NCI-H2171 (cell line): Measurements from ENCODE around the gene PHF20.
"Not testable (repeated sequence)": the region's sequence is repeated elsewhere in the genome, so short reads cannot be mapped to it uniquely, and the experiment has no call there.

Experiments
- DNase-seq: peaks from one replicate; lab custom pipeline; 2025; lab: John Stamatoyannopoulos, UW

Gene PHF20

GRCh38 chr20:35886537-35886936 is 114.7 kb downstream of the PHF20 start:
- DNase-seq, result peak; percentile 86

DNA sequence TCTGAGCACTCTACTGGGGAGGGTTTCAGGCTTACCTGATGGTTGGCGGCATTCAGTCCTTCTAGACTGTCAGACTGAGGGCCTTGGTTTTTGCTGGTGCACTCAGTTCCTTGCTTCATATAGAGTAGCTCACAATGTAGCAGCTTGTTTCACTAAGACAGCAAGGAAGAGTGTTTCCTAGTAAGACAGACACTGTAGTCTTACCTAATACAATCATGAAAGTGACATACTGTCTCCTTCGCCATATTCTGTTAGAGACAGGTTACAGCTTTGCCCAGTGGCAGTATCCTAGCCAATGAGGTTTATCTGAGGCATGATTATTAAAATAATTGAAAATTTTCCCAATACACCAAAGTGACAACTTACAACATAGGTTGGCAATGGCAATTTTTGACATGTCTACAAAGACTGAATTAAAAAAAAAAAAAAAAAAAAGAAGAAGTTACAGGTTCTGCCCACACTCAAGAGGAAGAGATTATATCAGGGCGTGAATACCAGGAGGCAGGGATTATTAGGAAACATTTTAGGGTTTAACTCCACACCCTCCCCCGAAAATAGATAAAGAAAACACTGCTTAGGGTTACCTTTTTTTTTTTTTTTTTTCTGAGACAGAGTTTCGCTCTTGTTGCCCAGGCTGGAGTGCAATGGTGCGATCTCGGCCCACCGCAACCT is 115.7 kb downstream of the PHF20 start:
- no peak for DNase-seq

DNA sequence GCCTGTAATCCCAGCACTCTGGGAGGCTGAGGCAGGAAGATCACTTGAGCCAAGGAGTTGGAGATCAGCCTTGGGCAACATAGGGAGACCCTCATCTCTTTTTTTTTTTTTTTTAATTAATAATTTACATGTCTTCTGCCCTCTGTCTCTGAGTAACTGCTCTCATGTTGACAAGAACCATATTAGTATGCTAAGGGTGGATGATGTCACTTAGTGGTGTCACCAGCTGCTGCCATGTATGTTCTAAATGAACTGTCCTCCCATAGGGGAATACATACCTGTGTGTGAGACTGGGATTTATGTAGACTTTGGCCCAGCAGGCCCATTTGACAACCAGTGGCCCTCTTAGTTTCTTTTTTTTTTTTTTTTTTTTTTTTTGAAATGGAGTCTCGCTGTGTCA is 116.8 kb downstream of the PHF20 start:
- no peak for DNase-seq

- DNase-seq, result no peak
These were observed 119.6 kb downstream of the PHF20 start for GRCh38 chr20:35891375-35891774.

DNA sequence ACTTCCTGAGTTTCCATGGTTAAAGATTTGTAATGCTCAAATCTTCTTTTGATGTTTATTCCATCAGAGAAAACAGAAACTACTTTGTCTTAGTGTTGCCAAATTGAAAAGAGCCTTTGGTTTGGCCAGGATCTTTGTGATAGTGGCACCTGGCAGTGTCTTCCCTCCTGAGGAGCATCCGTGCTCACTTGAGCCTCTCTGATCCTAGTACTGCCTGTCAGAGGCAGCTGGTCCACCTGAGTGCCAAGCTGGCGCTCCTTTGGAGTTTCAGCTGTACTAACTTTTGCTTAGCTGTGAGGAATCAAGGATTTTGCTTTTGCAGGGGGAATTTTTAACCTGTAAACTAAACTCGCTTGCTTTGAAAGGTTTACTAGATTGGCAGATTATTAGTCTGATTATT is 121.1 kb downstream of the PHF20 start:
- no peak for DNase-seq

DNA sequence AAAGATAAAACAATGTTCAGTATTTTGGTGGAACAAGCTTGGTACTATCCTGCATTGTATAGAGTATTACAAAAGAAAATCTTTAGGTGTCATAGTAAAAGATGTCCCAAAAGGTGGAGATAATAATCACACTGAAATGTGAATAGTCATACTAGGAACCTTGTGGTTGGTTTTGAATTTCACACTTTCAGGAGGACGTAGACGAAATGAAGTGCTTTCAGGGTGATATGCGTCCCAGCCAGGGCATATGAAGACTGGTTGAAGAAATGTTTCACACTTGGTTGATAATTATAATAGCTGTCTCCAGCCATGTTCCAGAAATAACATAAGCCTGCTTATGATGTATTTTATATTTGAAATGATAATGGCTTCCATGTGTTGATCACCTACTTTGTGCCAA is 122.1 kb downstream of the PHF20 start:
- no peak for DNase-seq

DNA sequence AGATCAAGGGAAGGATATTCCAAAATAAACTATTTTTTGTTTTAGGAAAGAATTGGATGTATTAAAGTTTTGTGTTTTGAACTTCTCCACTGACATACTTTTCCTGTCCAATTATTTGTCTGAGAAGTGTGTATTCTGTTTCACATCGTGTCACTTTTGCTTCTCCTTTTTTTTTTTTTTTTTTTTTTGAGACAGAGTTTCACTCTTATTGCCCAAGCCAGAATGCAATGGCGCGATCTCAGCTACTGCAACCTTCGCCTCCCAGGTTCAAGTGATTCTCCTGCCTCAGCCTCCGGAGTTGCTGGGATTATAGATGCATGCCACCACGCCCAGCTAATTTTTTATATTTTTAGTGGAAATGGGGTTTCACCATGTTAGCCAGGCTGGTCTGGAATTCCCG is 123.7 kb downstream of the PHF20 start:
- not testable (repeated sequence) for DNase-seq

DNA sequence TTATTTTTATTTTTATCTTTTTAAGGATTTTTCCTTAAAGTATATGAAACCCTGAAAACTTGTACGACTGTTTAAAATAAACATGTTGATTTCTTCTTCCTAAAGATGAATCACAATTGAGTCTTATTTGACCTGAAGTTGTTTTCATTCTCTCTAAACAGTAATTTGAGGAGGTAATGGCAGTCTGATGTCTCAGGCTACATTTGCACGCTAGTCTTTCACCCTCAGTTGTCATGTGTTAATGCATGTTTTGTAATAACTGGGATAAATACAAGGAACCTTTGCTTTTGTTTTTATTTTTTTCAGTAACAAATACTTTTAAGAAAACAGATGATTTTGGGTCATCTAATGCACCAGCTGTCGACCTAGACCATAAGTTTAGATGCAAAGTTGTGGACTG is 127.2 kb downstream of the PHF20 start:
- DNase-seq, result no peak

- not testable (repeated sequence) for DNase-seq
These were observed 129.4 kb downstream of the PHF20 start for GRCh38 chr20:35901230-35901629.

DNA sequence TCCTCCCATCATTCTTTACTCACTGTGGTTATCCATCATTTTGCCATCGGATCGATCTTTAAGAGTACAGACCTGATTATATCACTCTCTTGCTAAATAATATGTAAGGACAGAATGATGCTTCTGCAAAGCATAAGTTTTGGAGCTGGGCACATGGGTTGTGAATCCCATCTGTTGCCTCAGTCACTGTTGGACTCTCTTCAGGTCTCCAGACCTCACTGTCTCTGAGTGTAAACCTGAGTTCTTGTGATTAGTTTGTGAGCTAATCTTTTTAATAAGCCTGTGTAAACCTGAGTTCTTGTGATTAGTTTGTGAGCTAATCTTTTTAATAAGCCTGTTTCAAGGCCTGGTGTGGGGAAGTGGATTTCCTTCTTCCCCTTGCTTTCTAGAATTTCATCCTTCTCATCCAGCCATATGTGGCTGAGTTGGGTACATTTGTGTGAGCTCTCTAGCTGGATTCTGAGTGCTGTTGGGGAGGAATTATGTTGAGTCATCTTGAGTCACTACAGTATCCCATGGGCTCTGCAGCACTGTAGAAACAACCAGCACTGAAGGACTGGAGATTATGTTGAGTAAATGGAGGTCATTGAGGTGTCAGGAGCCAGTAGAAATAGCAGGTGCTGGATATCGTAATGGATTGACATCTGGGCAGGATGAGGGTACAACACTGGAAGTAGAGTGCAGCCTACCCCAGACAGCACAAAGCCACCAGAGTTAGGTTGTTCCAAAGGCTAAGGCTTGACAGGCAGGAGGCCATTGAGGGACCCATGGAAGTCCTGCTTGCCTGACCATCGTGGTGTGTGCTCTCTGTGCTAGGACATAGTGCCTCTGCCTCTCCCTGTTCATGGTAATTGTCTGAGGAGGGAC is 130.1 kb downstream of the PHF20 start:
- no peak for DNase-seq

- no peak for DNase-seq
These were observed 130.7 kb downstream of the PHF20 start for GRCh38 chr20:35902545-35902941.

DNA sequence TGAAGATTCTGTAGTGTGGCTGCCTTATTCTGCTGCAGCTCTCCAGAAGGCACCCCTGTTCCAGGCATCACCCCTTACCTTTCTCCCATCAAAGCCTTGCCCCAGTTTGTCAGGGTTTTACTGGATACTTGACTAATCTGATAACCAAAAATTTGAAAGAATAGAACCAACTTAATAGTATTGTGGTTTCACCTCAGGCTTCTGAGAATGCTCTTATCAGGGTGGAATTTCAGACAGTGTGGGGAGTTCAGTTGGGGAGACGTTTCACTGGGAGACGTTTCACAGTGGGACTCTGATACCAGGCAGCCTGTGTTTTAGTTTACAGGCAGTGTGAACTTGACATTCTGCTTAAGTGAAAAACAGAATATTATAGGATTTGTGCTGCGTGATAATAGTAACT is 132.0 kb downstream of the PHF20 start:
- DNase-seq, result no peak

GRCh38 chr20:35904982-35905663 is 133.3 kb downstream of the PHF20 start:
- no peak for DNase-seq

DNA sequence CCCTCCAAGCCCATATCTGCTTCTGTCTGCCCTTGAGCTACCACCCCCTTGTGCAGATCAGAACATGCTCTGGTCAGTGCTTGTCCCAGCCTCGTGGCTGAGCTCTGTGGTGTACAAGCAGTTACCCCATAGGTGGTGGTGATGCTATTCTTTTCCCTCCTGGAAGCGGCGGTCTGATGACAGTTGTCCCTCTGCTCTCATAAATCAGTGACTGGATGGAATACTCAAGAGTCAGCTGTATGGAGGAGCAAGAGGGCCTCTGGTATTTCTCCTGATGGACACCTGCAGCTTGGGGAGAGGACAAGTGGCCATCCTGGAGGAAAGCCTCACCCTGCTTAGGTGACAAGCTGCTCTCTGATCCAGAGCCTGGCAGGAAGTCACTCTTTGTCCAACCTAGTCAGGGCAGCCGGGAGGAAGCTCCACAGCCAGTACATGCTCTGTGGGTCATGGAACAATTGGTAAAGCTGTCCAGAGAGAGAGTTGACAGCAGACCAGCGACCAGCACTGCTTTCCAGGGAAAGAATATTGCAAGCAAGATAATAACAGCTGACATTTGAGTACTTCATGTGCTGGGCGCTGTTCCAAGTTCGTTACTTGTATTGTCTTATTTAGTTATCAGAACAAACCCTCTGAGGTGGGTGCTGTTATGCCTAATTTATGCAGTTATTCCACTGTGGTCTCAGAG is 135.3 kb downstream of the PHF20 start:
- no peak for DNase-seq

GRCh38 chr20:35908007-35908406 is 136.2 kb downstream of the PHF20 start:
- DNase-seq, result no peak

- no peak for DNase-seq
These were observed 137.4 kb downstream of the PHF20 start for GRCh38 chr20:35909176-35909575.

GRCh38 chr20:35909796-35910195 is 138.0 kb downstream of the PHF20 start:
- no peak for DNase-seq

- DNase-seq, result no peak
These were observed 138.4 kb downstream of the PHF20 start for GRCh38 chr20:35910254-35910653.

DNA sequence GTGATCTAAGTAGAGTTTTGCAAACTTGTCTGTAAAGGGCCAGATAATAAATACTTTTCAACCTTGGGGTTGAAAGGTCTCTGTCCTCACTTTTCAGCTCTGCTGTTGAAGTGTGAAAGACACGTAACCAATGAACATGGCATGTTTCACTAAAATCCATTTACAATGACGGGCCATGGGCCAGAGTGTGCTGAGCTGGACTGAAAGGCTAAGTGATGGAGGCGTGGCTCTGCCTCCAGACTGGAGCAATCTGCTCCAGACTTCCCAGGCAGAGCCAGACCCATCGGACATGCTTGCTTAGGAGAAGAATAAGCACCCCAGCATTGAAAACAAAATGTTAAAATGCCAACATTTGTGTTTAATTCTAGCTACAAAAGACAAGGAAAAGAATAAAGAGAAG is 141.1 kb downstream of the PHF20 start:
- no peak for DNase-seq

DNA sequence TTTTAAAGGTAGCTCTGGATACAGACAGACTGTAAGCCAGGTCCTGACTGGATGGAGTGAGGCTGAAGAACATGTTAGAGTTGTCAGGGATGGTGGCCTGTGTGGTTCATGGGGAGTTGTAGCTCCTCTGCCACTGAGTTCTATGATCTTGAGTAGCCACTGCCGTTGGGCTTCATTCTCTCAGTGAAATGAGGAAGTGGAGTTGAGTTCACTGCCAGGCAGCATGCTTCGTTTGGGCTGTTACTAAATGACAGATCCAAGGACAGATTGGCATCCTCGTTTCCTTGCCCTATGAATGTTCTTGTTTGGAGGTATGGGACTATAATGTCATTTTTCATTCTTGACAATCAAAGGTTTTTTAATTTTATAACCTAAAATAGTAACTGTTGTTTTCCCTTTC is 145.3 kb downstream of the PHF20 start:
- no peak for DNase-seq

DNA sequence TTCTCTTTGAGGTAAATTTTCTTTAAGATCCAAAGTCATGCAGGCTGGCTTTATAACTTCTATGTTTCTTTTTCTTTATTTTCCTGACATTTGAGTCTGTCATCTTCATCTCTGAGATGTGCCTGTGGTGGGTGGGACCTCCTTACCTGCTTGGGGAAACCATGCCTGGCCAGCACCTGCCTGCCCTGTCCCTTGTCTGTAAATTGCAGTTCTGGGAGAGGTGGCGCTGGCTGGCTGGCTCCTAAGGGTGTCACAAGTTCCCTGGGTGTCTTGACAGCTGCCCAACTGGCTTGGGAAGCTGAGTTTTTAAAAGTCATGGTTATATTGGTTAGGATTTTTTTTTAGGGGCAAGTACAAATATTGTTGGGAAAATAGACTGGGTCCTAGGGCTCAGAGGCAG is 146.2 kb downstream of the PHF20 start:
- DNase-seq, result no peak

- DNase-seq, result no peak
These were observed 148.7 kb downstream of the PHF20 start for GRCh38 chr20:35920523-35920922.
